Hepatocyte (in vitro differentiated cells): ENCODE measurements around the gene SHMT2. TPM values are rescaled to one million over a fixed set of nuclear protein-coding genes. Genes with fewer than 3 reads are reported as not detected.

Experiments
- DNase-seq: peaks from one replicate; pipeline ENCODE4 v3.0.0-alpha.2; 2016; ENCODE audit warnings: low spot score
- H2AFZ ChIP-seq: fragments of 200-600 bp; sonication (generic); 2 replicates; pipeline ENCODE4 v1.6.0; 2016; ENCODE audit warnings: antibody characterized with exemption, mild to moderate bottlenecking
- H3K27ac ChIP-seq: fragments of 200-600 bp; sonication (generic); 2 replicates; pipeline ENCODE4 v1.5.1; 2016; ENCODE audit warnings: mild to moderate bottlenecking
- H3K27me3 ChIP-seq: fragments of 200-600 bp; sonication (generic); 2 replicates; pipeline ENCODE4 v1.6.1; 2016
- H3K36me3 ChIP-seq: fragments of 200-600 bp; sonication (generic); replicated peaks from 2 replicates; pipeline ENCODE4 v1.5.1; 2016; ENCODE audit warnings: low read depth; ENCODE audit not compliant: insufficient read depth
- H3K4me1 ChIP-seq: fragments of 200-600 bp; sonication (generic); 2 replicates; pipeline ENCODE4 v1.5.1; 2016; ENCODE audit warnings: mild to moderate bottlenecking, moderate library complexity; ENCODE audit not compliant: insufficient read depth
- H3K4me2 ChIP-seq: fragments of 200-600 bp; sonication (generic); 2 replicates; pipeline ENCODE4 v1.6.0; 2016
- H3K4me3 ChIP-seq: fragments of 200-600 bp; sonication (generic); 2 replicates; pipeline ENCODE4 v1.5.1; 2016; ENCODE audit warnings: mild to moderate bottlenecking
- H3K79me2 ChIP-seq: fragments of 200-600 bp; sonication (generic); 2 replicates; pipeline ENCODE4 v1.6.0; 2017; ENCODE audit warnings: mild to moderate bottlenecking
- H3K9me2 ChIP-seq: fragments of 200-600 bp; sonication (generic); replicated peaks from 2 replicates; pipeline ENCODE4 v1.6.0; 2017; ENCODE audit warnings: mild to moderate bottlenecking; ENCODE audit not compliant: insufficient read depth
- H3K9me3 ChIP-seq: fragments of 200-600 bp; sonication (generic); 2 replicates; pipeline ENCODE4 v1.5.1; 2016; ENCODE audit warnings: low read depth, mild to moderate bottlenecking
- H4K20me1 ChIP-seq: fragments of 200-600 bp; sonication (generic); 2 replicates; pipeline ENCODE4 v1.6.0; 2016; ENCODE audit warnings: mild to moderate bottlenecking; ENCODE audit not compliant: insufficient read depth, poor library complexity, severe bottlenecking
- EZH2 ChIP-seq: fragments of 200-600 bp; sonication (generic); IDR thresholded peaks from 2 replicates; pipeline ENCODE4 v1.6.1; 2016; ENCODE audit warnings: antibody characterized with exemption, mild to moderate bottlenecking, borderline replicate concordance
- EZH2phosphoT487 ChIP-seq: fragments of 200-600 bp; sonication (generic); IDR thresholded peaks from one replicate; pipeline ENCODE4 v1.6.1; 2018; ENCODE audit warnings: antibody characterized with exemption, mild to moderate bottlenecking, low read depth, moderate library complexity; ENCODE audit not compliant: unreplicated experiment, severe bottlenecking
- WGBS: methylation state at CpG from one replicate; pipeline ENCODE4 v1.1.6; 2016; ENCODE audit warnings: low lambda C conversion rate; ENCODE audit errors: missing lambda C conversion rate; 5-methylcytosine and 5-hydroxymethylcytosine counted together
- polyA plus RNA-seq: library from polyadenylated mRNA; unstranded; fragments of >200 nt; fragmentation: Nextera tagmentation; extraction: Ambion mirVana; gene quantifications from 2 replicates; pipeline ENCODE4 v1.2.1, GENCODE V29; 2016
- total RNA-seq: library from RNA; depleted of rRNA; stranded (reverse); fragments of >200 nt; gene quantifications from 2 replicates; pipeline ENCODE4 v1.2.3, GENCODE V29; 2014
- TF ChIP-seq, protein P1 (sequence below): fragments of 200-600 bp; sonication (generic); IDR thresholded peaks from 2 replicates; pipeline ENCODE4 v1.5.1; 2016; ENCODE audit warnings: antibody characterized with exemption, mild to moderate bottlenecking; ENCODE audit not compliant: poor library complexity

SHMT2 gene
- total and polyA plus RNA-seq, 2 experiments from 2014 or later: 126 to 168 TPM

DNA sequence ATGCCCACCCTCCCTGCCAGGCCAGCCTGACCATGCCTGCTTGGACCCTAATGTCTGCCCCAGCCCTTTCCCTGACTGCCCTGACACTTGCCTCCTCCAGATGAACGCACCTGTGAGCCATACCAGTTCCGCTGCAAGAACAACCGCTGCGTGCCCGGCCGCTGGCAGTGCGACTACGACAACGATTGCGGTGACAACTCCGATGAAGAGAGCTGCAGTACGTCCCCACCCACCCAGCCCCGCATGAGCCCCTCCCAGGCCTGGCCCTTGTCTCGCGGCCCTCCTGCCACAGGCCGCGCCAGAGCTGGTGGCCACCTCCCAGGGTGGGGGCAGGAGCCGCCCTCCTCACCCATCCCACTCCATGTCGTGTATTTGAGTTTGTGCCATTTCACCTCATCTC, 27.2 kb upstream of the SHMT2 start:
- no peaks in the 10 kb centered on the region for H3K27me3 ChIP-seq
- H3K9me3 ChIP-seq: no peaks in the 10 kb centered on the region
- TF ChIP-seq EZH2phosphoT487 (no peak), EZH2 (no peak)
- TF ChIP-seq, protein P1, sequence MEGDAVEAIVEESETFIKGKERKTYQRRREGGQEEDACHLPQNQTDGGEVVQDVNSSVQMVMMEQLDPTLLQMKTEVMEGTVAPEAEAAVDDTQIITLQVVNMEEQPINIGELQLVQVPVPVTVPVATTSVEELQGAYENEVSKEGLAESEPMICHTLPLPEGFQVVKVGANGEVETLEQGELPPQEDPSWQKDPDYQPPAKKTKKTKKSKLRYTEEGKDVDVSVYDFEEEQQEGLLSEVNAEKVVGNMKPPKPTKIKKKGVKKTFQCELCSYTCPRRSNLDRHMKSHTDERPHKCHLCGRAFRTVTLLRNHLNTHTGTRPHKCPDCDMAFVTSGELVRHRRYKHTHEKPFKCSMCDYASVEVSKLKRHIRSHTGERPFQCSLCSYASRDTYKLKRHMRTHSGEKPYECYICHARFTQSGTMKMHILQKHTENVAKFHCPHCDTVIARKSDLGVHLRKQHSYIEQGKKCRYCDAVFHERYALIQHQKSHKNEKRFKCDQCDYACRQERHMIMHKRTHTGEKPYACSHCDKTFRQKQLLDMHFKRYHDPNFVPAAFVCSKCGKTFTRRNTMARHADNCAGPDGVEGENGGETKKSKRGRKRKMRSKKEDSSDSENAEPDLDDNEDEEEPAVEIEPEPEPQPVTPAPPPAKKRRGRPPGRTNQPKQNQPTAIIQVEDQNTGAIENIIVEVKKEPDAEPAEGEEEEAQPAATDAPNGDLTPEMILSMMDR: no peak
- no peak overlapping the region for H2AFZ ChIP-seq
- H3K27ac ChIP-seq: no peak overlapping the region
- no peaks in the 10 kb centered on the region for H3K36me3 ChIP-seq
- no peak for DNase-seq
- no peak overlapping the region for H3K4me3 ChIP-seq
- no peaks in the 10 kb centered on the region for H3K79me2 ChIP-seq
- H3K4me2 ChIP-seq: no peak overlapping the region
- H4K20me1 ChIP-seq: no peaks in the 10 kb centered on the region
- no peaks in the 10 kb centered on the region for H3K9me2 ChIP-seq
- H3K4me1 ChIP-seq: no peaks in the 10 kb centered on the region
- 96% methylated on average over 12 of the region's 19 CpGs for WGBS

DNA sequence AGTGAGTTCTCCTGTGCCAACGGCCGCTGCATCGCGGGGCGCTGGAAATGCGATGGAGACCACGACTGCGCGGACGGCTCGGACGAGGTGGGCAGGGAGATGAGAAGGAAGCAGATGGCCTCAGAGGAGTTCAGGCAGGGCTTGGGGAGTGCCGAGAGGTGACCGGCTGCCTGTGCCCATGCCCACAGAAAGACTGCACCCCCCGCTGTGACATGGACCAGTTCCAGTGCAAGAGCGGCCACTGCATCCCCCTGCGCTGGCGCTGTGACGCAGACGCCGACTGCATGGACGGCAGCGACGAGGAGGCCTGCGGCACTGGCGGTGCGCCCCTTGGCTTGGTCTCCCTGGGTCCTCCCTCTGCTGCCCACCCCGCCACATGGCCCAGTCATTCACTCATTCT, 26.3 kb upstream of the SHMT2 start:
- Histone ChIP-seq H3K4me2 (no peak overlapping the region), H3K27ac (no peak overlapping the region), H3K27me3 (no peaks in the 10 kb centered on the region), H2AFZ (no peak overlapping the region), H3K4me3 (no peak overlapping the region), H3K9me3 (no peaks in the 10 kb centered on the region), H3K9me2 (no peaks in the 10 kb centered on the region), H3K4me1 (no peaks in the 10 kb centered on the region), H4K20me1 (no peaks in the 10 kb centered on the region), H3K36me3 (no peaks in the 10 kb centered on the region), H3K79me2 (no peaks in the 10 kb centered on the region)
- TF ChIP-seq EZH2: no peak
- TF ChIP-seq EZH2phosphoT487: no peak
- TF ChIP-seq, protein P1: no peak
- no peak for DNase-seq
- WGBS: 98% methylated on average over 28 of the region's 28 CpGs

DNA sequence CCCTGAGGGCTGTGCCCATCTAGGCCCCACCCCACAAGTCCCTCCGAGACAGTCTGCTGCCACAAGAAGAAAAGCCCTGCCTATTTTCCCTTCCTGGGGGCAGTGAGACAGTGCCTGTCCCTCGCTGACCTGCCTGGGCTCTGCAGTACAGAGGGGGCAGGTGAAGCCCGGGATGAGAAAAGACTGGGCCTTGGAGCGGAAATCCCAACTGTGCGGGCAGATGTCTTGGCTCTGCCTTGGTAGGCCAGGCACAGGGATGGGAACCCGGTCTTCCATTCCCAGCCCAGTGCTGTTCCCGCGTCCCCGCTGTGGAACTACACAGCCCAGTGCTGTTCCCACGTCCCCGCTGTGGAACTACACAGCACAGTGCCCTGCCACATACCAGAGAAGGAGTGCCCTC, 25.7 kb upstream of the SHMT2 start:
- no peaks in the 10 kb centered on the region for H3K9me2 ChIP-seq
- no peak overlapping the region for H3K27ac ChIP-seq
- WGBS: 95% methylated on average over 11 of the region's 11 CpGs
- no peaks in the 10 kb centered on the region for H3K9me3 ChIP-seq
- no peaks in the 10 kb centered on the region for H4K20me1 ChIP-seq
- H3K4me3 ChIP-seq: no peak overlapping the region
- H3K4me2 ChIP-seq: no peak overlapping the region
- H3K79me2 ChIP-seq: no peaks in the 10 kb centered on the region
- H3K36me3 ChIP-seq: no peaks in the 10 kb centered on the region
- no peak for TF ChIP-seq EZH2
- TF ChIP-seq EZH2phosphoT487: no peak
- H2AFZ ChIP-seq: no peak overlapping the region
- DNase-seq: no peak
- H3K27me3 ChIP-seq: no peaks in the 10 kb centered on the region
- H3K4me1 ChIP-seq: no peaks in the 10 kb centered on the region

DNA sequence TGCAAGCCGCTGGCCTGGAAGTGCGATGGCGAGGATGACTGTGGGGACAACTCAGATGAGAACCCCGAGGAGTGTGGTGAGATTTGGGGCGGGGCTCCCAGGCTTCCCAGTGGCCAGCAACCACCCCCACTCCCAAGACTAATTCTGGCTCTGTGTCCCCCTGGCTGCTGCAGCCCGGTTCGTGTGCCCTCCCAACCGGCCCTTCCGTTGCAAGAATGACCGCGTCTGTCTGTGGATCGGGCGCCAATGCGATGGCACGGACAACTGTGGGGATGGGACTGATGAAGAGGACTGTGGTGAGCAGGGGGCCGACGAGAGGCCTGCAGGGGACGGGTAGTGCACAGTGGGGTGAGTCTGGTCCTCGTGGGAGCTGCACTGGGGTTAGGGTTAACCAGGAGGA, 25.1 kb upstream of the SHMT2 start:
- Histone ChIP-seq H3K4me2 (no peak overlapping the region), H3K36me3 (no peaks in the 10 kb centered on the region), H3K4me3 (no peak overlapping the region), H3K79me2 (no peaks in the 10 kb centered on the region), H3K9me3 (no peaks in the 10 kb centered on the region), H3K4me1 (no peaks in the 10 kb centered on the region), H4K20me1 (no peaks in the 10 kb centered on the region), H3K27me3 (no peaks in the 10 kb centered on the region), H2AFZ (no peak overlapping the region), H3K9me2 (no peaks in the 10 kb centered on the region), H3K27ac (no peak overlapping the region)
- TF ChIP-seq, protein P1: no peak
- TF ChIP-seq EZH2 (no peak), EZH2phosphoT487 (no peak)
- DNase-seq: no peak
- WGBS: 98% methylated on average over 19 of the region's 19 CpGs
